Nephron progenitor cell (in vitro differentiated cells): ENCODE measurements around the gene PPM1B.
"Not testable (repeated sequence)": the region's sequence is repeated elsewhere in the genome, so short reads cannot be mapped to it uniquely, and the experiment has no call there.

Source experiments
- DNase-seq: peaks from one replicate; pipeline ENCODE4 v3.0.0; 2021
- H3K27ac Mint-ChIP-seq: 2 replicates; pipeline ENCODE4 v1.8.0; 2021; ENCODE audit warnings: mild to moderate bottlenecking, moderate library complexity, mixed read lengths
- H3K27me3 Mint-ChIP-seq: 2 replicates; pipeline ENCODE4 v1.8.0; 2021; ENCODE audit warnings: mild to moderate bottlenecking, low read depth, mixed read lengths; ENCODE audit not compliant: poor library complexity
- H3K36me3 Mint-ChIP-seq: 2 replicates; pipeline ENCODE4 v1.8.0; 2021; ENCODE audit warnings: low read depth, mixed read lengths
- H3K4me1 Mint-ChIP-seq: 2 replicates; pipeline ENCODE4 v1.8.0; 2021; ENCODE audit warnings: mixed read lengths
- H3K4me3 Mint-ChIP-seq: 2 replicates; pipeline ENCODE4 v1.8.0; 2021; ENCODE audit warnings: mild to moderate bottlenecking, moderate library complexity, mixed read lengths
- H3K9me3 Mint-ChIP-seq: 2 replicates; pipeline ENCODE4 v1.8.0; 2021; ENCODE audit warnings: mild to moderate bottlenecking, moderate library complexity, mixed read lengths
- TF ChIP-seq, protein P1 (sequence below): fragments of 200-600 bp; sonication (generic); IDR thresholded peaks from 2 replicates; pipeline ENCODE4 v1.5.0; 2021; ENCODE audit warnings: antibody characterized with exemption

Gene PPM1B

GRCh38 chr2:44130441-44130840 lies 38.2 kb upstream of the PPM1B start:
- peaks cover 22% of the 10 kb centered on the region for H3K9me3 Mint-ChIP-seq
- H3K4me3 Mint-ChIP-seq: no peak overlapping the region
- no peaks in the 10 kb centered on the region for H3K27me3 Mint-ChIP-seq
- no peaks in the 10 kb centered on the region for H3K4me1 Mint-ChIP-seq
- TF ChIP-seq, protein P1, sequence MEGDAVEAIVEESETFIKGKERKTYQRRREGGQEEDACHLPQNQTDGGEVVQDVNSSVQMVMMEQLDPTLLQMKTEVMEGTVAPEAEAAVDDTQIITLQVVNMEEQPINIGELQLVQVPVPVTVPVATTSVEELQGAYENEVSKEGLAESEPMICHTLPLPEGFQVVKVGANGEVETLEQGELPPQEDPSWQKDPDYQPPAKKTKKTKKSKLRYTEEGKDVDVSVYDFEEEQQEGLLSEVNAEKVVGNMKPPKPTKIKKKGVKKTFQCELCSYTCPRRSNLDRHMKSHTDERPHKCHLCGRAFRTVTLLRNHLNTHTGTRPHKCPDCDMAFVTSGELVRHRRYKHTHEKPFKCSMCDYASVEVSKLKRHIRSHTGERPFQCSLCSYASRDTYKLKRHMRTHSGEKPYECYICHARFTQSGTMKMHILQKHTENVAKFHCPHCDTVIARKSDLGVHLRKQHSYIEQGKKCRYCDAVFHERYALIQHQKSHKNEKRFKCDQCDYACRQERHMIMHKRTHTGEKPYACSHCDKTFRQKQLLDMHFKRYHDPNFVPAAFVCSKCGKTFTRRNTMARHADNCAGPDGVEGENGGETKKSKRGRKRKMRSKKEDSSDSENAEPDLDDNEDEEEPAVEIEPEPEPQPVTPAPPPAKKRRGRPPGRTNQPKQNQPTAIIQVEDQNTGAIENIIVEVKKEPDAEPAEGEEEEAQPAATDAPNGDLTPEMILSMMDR: no peak
- DNase-seq: no peak
- no peak overlapping the region for H3K27ac Mint-ChIP-seq
- no peaks in the 10 kb centered on the region for H3K36me3 Mint-ChIP-seq

DNA sequence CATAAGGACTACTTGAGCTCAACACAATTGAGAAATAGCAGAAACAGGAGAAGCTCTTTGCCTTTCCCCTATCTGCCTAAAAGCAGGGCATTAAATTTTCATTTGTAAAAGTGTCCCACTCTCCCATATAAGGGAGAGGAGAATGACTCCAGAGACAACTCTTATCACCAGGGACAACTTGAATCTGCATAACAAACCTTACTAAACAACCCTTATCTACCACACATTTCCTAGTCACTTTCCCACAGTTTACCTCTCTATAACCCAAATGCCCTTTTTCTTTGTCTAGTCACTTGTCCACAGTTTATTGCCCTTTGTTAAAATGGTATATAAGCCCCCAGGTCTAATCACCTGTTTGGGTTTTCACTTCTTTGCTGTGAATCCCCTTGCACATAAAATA lies 37.5 kb upstream of the PPM1B start:
- Mint-ChIP-seq H3K27me3 (no peaks in the 10 kb centered on the region), H3K4me1 (no peaks in the 10 kb centered on the region), H3K36me3 (no peaks in the 10 kb centered on the region), H3K27ac (no peak overlapping the region), H3K9me3 (peaks cover 22% of the 10 kb centered on the region), H3K4me3 (no peak overlapping the region)
- no peak for DNase-seq
- TF ChIP-seq, protein P1: no peak

DNA sequence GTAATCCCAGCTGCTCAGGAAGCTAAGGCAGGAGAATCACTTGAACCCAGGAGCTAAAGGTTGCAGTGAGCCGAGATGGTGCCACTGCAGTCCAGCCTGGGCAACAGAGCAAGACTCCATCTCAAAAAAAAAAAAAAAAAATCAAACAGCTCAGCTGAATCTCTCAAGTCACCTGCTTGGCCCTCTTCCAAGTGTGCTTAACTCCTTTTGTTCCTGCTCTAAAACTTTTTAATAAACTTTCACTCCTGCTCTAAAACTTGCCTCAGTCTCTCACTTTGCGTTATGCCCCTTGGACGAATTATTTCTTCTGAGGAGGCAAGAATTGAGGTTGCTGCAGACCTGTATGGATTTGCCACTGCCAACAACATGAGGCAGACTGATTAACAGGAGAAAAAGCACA lies 35.1 kb upstream of the PPM1B start:
- peaks cover 22% of the 10 kb centered on the region for H3K9me3 Mint-ChIP-seq
- not testable (repeated sequence) for H3K4me1 Mint-ChIP-seq, DNase-seq, H3K36me3 Mint-ChIP-seq, H3K4me3 Mint-ChIP-seq, H3K27ac Mint-ChIP-seq, H3K27me3 Mint-ChIP-seq

DNA sequence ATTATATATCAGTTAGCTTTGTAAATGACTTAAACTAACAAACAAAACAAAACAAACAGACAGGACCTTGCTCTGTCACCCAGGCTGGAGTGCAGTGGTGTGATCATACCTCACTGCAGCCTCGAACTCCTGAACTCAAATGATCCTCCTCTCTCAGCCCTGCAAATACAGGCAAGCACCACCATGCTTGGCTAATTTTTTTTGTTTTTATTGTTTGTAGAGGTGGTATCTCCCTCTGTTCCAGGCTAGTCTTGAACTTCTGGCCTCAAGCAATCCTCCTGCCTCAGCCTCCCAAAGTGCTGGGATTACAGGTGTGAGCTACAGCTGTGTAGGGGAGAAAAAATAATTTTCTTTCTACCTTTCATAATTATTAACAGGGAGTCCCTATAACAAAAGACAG lies 33.8 kb upstream of the PPM1B start:
- peaks cover 22% of the 10 kb centered on the region for H3K9me3 Mint-ChIP-seq
- H3K4me1 Mint-ChIP-seq: no peaks in the 10 kb centered on the region
- H3K36me3 Mint-ChIP-seq: no peaks in the 10 kb centered on the region
- no peak for DNase-seq
- no peak overlapping the region for H3K4me3 Mint-ChIP-seq
- peaks cover 5% of the 10 kb centered on the region for H3K27me3 Mint-ChIP-seq
- no peak overlapping the region for H3K27ac Mint-ChIP-seq
- TF ChIP-seq, protein P1: no peak

DNA sequence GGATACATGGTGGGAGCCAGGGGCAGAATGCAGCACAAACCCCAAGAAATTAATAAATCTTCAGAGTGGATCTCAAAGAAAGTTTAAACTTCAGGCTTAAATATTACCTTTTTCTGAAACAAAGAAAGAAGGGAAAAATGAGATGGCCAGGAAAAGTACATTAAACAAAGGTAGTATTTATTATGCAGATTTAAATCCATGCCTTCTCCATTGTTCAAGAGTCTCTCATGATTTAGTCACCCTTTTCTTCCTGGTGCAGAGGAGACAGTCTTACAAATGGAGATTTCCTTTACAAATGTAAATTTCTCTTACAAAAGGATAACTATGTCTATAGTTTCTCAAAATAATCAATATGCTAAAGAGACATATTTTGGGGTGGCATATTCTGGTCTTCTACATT lies 33.4 kb upstream of the PPM1B start:
- peaks cover 22% of the 10 kb centered on the region for H3K9me3 Mint-ChIP-seq
- TF ChIP-seq, protein P1: no peak
- no peak overlapping the region for H3K27ac Mint-ChIP-seq
- H3K4me1 Mint-ChIP-seq: no peaks in the 10 kb centered on the region
- DNase-seq: no peak
- H3K27me3 Mint-ChIP-seq: peaks cover 5% of the 10 kb centered on the region
- no peaks in the 10 kb centered on the region for H3K36me3 Mint-ChIP-seq
- no peak overlapping the region for H3K4me3 Mint-ChIP-seq

DNA sequence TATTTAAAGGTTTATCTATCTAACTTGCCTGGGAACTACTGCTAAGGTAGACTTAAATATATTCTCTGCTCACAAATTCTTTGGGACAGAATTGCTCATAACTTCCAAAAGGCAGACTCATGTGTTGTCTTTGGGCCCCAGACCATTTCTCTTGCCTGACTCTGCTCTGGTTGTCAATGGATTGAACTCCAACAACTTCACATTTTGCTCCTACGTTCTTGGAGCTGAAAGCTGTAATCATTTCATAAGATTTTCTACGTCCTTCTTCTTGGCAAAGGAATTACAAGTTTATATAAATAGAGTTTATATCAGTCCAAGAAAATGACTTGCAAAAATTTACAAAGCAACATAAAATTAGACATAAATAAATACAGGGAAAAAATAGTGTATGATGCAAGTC lies 32.9 kb upstream of the PPM1B start:
- peaks cover 22% of the 10 kb centered on the region for H3K9me3 Mint-ChIP-seq
- H3K4me1 Mint-ChIP-seq: no peaks in the 10 kb centered on the region
- DNase-seq: no peak
- no peaks in the 10 kb centered on the region for H3K36me3 Mint-ChIP-seq
- TF ChIP-seq, protein P1: no peak
- H3K4me3 Mint-ChIP-seq: no peak overlapping the region
- peaks cover 5% of the 10 kb centered on the region for H3K27me3 Mint-ChIP-seq
- peak overlapping the region; percentile 29 for H3K27ac Mint-ChIP-seq
